HL-60 (cell line): Measurements from ENCODE around the gene ZNF649.

ENCODE experiments used
- CTCF ChIP-seq: IDR thresholded peaks from one replicate; pipeline ENCODE4 v1.5.1; 2011; ENCODE audit warnings: low read length, control low read depth, inconsistent platforms; ENCODE audit not compliant: insufficient read depth
- GABPA ChIP-seq: IDR thresholded peaks from 2 replicates; pipeline ENCODE4 v1.6.1; 2012; ENCODE audit warnings: low read depth
- POLR2AphosphoS5 ChIP-seq: IDR thresholded peaks from 2 replicates; pipeline ENCODE4 v1.6.1; 2012; ENCODE audit warnings: low read depth
- REST ChIP-seq: IDR thresholded peaks from 2 replicates; pipeline ENCODE4 v1.6.1; 2012; ENCODE audit warnings: low read depth; ENCODE audit not compliant: insufficient replicate concordance
- SPI1 ChIP-seq: IDR thresholded peaks from 2 replicates; pipeline ENCODE4 v1.6.1; 2012; ENCODE audit warnings: low read depth, mild to moderate bottlenecking, borderline replicate concordance

GRCh38 chr19:51903192-51903591 lies 1.6 kb downstream of the ZNF649 start:
- TF ChIP-seq CTCF (no peak), REST (no peak), POLR2AphosphoS5 (no peak), GABPA (no peak), SPI1 (no peak)
